ENCODE results near the gene FRMPD2.

FRMPD2 gene

GRCh38 chr10:48214716-48215485, 59.6 kb downstream of the FRMPD2 start:
- Histone ChIP-seq H3K9ac (ENCODE audit: low read depth, low read length, poor library complexity, severe bottlenecking) (no peak overlapping the region), H3K36me3 (ENCODE audit: insufficient read depth, low read length) (no peaks in the 10 kb centered on the region), H3K9me3 (ENCODE audit: insufficient read depth, low read depth, low read length) (no peaks in the 10 kb centered on the region), H3F3A (ENCODE audit: low read depth) (no peaks in the 10 kb centered on the region), H3K79me2 (ENCODE audit: insufficient read depth, low read length) (no peaks in the 10 kb centered on the region), H4K20me1 (ENCODE audit: insufficient read depth, low read length, poor library complexity, severe bottlenecking) (no peaks in the 10 kb centered on the region), H3K27me3 (ENCODE audit: insufficient read depth, low read length, poor library complexity, severe bottlenecking) (no peaks in the 10 kb centered on the region), H3K4me3 (ENCODE audit: low read length, poor library complexity, severe bottlenecking) (no peak overlapping the region), H2AFZ (ENCODE audit: low read length) (no peak overlapping the region), H3K9me2 (replicated peaks; ENCODE audit: low read depth, low read length) (no peaks in the 10 kb centered on the region), H3K4me2 (ENCODE audit: low read depth, low read length, poor library complexity, severe bottlenecking) (no peak overlapping the region), H3K4me1 (ENCODE audit: insufficient read depth, low read length, poor library complexity, severe bottlenecking) (no peaks in the 10 kb centered on the region)
- TF ChIP-seq EZH2phosphoT487 (IDR thresholded peaks at IDR 0.05; ENCODE audit: borderline replicate concordance) (no peak), CTCF (conservative IDR thresholded peaks at IDR 0.05; ENCODE audit: low read length) (no peak)

GRCh38 chr10:48213047-48213446, 61.4 kb downstream of the FRMPD2 start:
- Histone ChIP-seq H3K36me3 (ENCODE audit: insufficient read depth, low read length) (no peaks in the 10 kb centered on the region), H3K9ac (ENCODE audit: low read depth, low read length, poor library complexity, severe bottlenecking) (no peak overlapping the region)

GRCh38 chr10:48211777-48212176, 62.7 kb downstream of the FRMPD2 start:
- Histone ChIP-seq H3K27me3 (ENCODE audit: insufficient read depth, low read length, poor library complexity, severe bottlenecking) (no peaks in the 10 kb centered on the region), H3K4me1 (ENCODE audit: insufficient read depth, low read length, poor library complexity, severe bottlenecking) (no peaks in the 10 kb centered on the region), H3K36me3 (ENCODE audit: insufficient read depth, low read length) (no peaks in the 10 kb centered on the region), H4K20me1 (ENCODE audit: insufficient read depth, low read length, poor library complexity, severe bottlenecking) (no peaks in the 10 kb centered on the region), H3K4me3 (ENCODE audit: low read length, poor library complexity, severe bottlenecking) (no peak overlapping the region), H3K79me2 (ENCODE audit: insufficient read depth, low read length) (no peaks in the 10 kb centered on the region), H3K9me3 (ENCODE audit: insufficient read depth, low read depth, low read length) (no peaks in the 10 kb centered on the region), H3K4me2 (ENCODE audit: low read depth, low read length, poor library complexity, severe bottlenecking) (no peak overlapping the region), H3F3A (ENCODE audit: low read depth) (no peaks in the 10 kb centered on the region), H3K9me2 (replicated peaks; ENCODE audit: low read depth, low read length) (no peaks in the 10 kb centered on the region), H3K9ac (ENCODE audit: low read depth, low read length, poor library complexity, severe bottlenecking) (no peak overlapping the region), H2AFZ (ENCODE audit: low read length) (no peak overlapping the region)
- TF ChIP-seq EZH2phosphoT487 (IDR thresholded peaks at IDR 0.05; ENCODE audit: borderline replicate concordance): no peak
- TF ChIP-seq CTCF (conservative IDR thresholded peaks at IDR 0.05; ENCODE audit: low read length): no peak

More at GRCh38 chr10:48213047-48213446, 61.4 kb downstream of the FRMPD2 start:
- no peaks in the 10 kb centered on the region for H4K20me1 ChIP-seq (ENCODE audit: insufficient read depth, low read length, poor library complexity, severe bottlenecking)
- no peaks in the 10 kb centered on the region for H3K9me2 ChIP-seq (replicated peaks; ENCODE audit: low read depth, low read length)
- no peaks in the 10 kb centered on the region for H3K4me1 ChIP-seq (ENCODE audit: insufficient read depth, low read length, poor library complexity, severe bottlenecking)
- H3K9me3 ChIP-seq (ENCODE audit: insufficient read depth, low read depth, low read length): no peaks in the 10 kb centered on the region
- no peaks in the 10 kb centered on the region for H3K27me3 ChIP-seq (ENCODE audit: insufficient read depth, low read length, poor library complexity, severe bottlenecking)
- H3K79me2 ChIP-seq (ENCODE audit: insufficient read depth, low read length): no peaks in the 10 kb centered on the region
- H3K4me2 ChIP-seq (ENCODE audit: low read depth, low read length, poor library complexity, severe bottlenecking): no peak overlapping the region
- no peak overlapping the region for H2AFZ ChIP-seq (ENCODE audit: low read length)
- H3K4me3 ChIP-seq (ENCODE audit: low read length, poor library complexity, severe bottlenecking): no peak overlapping the region
- no peak for TF ChIP-seq EZH2phosphoT487 (IDR thresholded peaks at IDR 0.05; ENCODE audit: borderline replicate concordance)
- no peaks in the 10 kb centered on the region for H3F3A ChIP-seq (ENCODE audit: low read depth)

GRCh38 chr10:48210966-48211365, 63.5 kb downstream of the FRMPD2 start:
- H2AFZ ChIP-seq (ENCODE audit: low read length): no peak overlapping the region
- H3K4me1 ChIP-seq (ENCODE audit: insufficient read depth, low read length, poor library complexity, severe bottlenecking): no peaks in the 10 kb centered on the region
- H3K4me2 ChIP-seq (ENCODE audit: low read depth, low read length, poor library complexity, severe bottlenecking): no peak overlapping the region
- H3F3A ChIP-seq (ENCODE audit: low read depth): no peaks in the 10 kb centered on the region
- H3K36me3 ChIP-seq (ENCODE audit: insufficient read depth, low read length): no peaks in the 10 kb centered on the region
- no peak overlapping the region for H3K9ac ChIP-seq (ENCODE audit: low read depth, low read length, poor library complexity, severe bottlenecking)
- H3K9me3 ChIP-seq (ENCODE audit: insufficient read depth, low read depth, low read length): no peaks in the 10 kb centered on the region
- H3K79me2 ChIP-seq (ENCODE audit: insufficient read depth, low read length): no peaks in the 10 kb centered on the region
- no peaks in the 10 kb centered on the region for H3K9me2 ChIP-seq (replicated peaks; ENCODE audit: low read depth, low read length)
- H3K27me3 ChIP-seq (ENCODE audit: insufficient read depth, low read length, poor library complexity, severe bottlenecking): no peaks in the 10 kb centered on the region
- H4K20me1 ChIP-seq (ENCODE audit: insufficient read depth, low read length, poor library complexity, severe bottlenecking): no peaks in the 10 kb centered on the region
- TF ChIP-seq CTCF (conservative IDR thresholded peaks at IDR 0.05; ENCODE audit: low read length) (no peak), EZH2phosphoT487 (IDR thresholded peaks at IDR 0.05; ENCODE audit: borderline replicate concordance) (no peak)
- H3K4me3 ChIP-seq (ENCODE audit: low read length, poor library complexity, severe bottlenecking): no peak overlapping the region

Data from Loucy (cell line).